Astrocyte (in vitro differentiated cells and primary cell): Measurements from ENCODE around the gene TMEM108. TPM values are rescaled to one million over a fixed set of nuclear protein-coding genes. Genes with fewer than 3 reads are reported as not detected.

Experiments
- DNase-seq: peaks from one replicate; pipeline ENCODE4 v3.0.0-alpha.2; 2010; ENCODE audit warnings: low read depth
- FAIRE-seq: peaks from 2 replicates; lab custom pipeline; 2011; peaks lifted over from hg19 to GRCh38; lab: Jason Lieb, UNC
- H2AFZ ChIP-seq: 2 replicates; pipeline ENCODE4 v1.6.0; 2012; ENCODE audit warnings: low read depth, low read length, inconsistent platforms
- H3K27ac ChIP-seq: 2 replicates; pipeline ENCODE4 v1.5.1; 2011; ENCODE audit warnings: low read depth, low read length, inconsistent platforms
- H3K27me3 ChIP-seq: 2 replicates; pipeline ENCODE4 v1.6.0; 2011; ENCODE audit warnings: low read length, inconsistent platforms; ENCODE audit not compliant: insufficient read depth
- H3K36me3 ChIP-seq: 2 replicates; pipeline ENCODE4 v1.5.1; 2011; ENCODE audit warnings: low read length, inconsistent platforms; ENCODE audit not compliant: insufficient read depth
- H3K4me1 ChIP-seq: 2 replicates; pipeline ENCODE4 v1.5.1; 2011; ENCODE audit warnings: low read length, inconsistent platforms; ENCODE audit not compliant: insufficient read depth
- H3K4me2 ChIP-seq: 2 replicates; pipeline ENCODE4 v1.6.0; 2012; ENCODE audit warnings: low read length, inconsistent platforms
- H3K4me3 ChIP-seq: 2 replicates; pipeline ENCODE4 v1.5.1; 2011; ENCODE audit warnings: low read depth, mild to moderate bottlenecking, low read length, inconsistent platforms; ENCODE audit not compliant: insufficient read depth
- H3K79me2 ChIP-seq: 2 replicates; pipeline ENCODE4 v1.6.0; 2012; ENCODE audit warnings: mild to moderate bottlenecking, low read length, inconsistent platforms; ENCODE audit not compliant: insufficient read depth
- H3K9ac ChIP-seq: 2 replicates; pipeline ENCODE4 v1.6.0; 2012; ENCODE audit warnings: mild to moderate bottlenecking, low read length, inconsistent platforms
- H3K9me3 ChIP-seq: 2 replicates; pipeline ENCODE4 v1.5.1; 2012; ENCODE audit warnings: low read depth, mild to moderate bottlenecking, low read length, inconsistent platforms; ENCODE audit not compliant: insufficient read depth
- H4K20me1 ChIP-seq: 2 replicates; pipeline ENCODE4 v1.6.0; 2012; ENCODE audit warnings: low read length, inconsistent platforms; ENCODE audit not compliant: insufficient read depth
- H3K27ac Mint-ChIP-seq: one replicate; pipeline ENCODE4 v1.8.0; 2021; ENCODE audit warnings: mild to moderate bottlenecking, mixed read lengths; ENCODE audit not compliant: unreplicated experiment
- H3K27me3 Mint-ChIP-seq: one replicate; pipeline ENCODE4 v1.8.0; 2021; ENCODE audit warnings: low read depth, mixed read lengths; ENCODE audit not compliant: unreplicated experiment
- H3K36me3 Mint-ChIP-seq: one replicate; pipeline ENCODE4 v1.8.0; 2021; ENCODE audit warnings: low read depth, mixed read lengths; ENCODE audit not compliant: unreplicated experiment
- H3K4me1 Mint-ChIP-seq: one replicate; pipeline ENCODE4 v1.8.0; 2021; ENCODE audit warnings: low read depth, mixed read lengths; ENCODE audit not compliant: unreplicated experiment
- H3K4me3 Mint-ChIP-seq: one replicate; pipeline ENCODE4 v1.8.0; 2021; ENCODE audit warnings: mild to moderate bottlenecking, moderate library complexity, mixed read lengths; ENCODE audit not compliant: unreplicated experiment
- H3K9me3 Mint-ChIP-seq: one replicate; pipeline ENCODE4 v1.8.0; 2021; ENCODE audit warnings: mild to moderate bottlenecking, mixed read lengths; ENCODE audit not compliant: unreplicated experiment
- EZH2 ChIP-seq: IDR thresholded peaks from 2 replicates; pipeline ENCODE4 v1.6.1; 2012; ENCODE audit warnings: mild to moderate bottlenecking, low read length, inconsistent platforms; ENCODE audit not compliant: insufficient read depth
- total RNA-seq: library from RNA; stranded (reverse); gene quantifications from 2 replicates; pipeline ENCODE4 v1.2.1, GENCODE V29; 2021
- TF ChIP-seq, protein P1 (sequence below): IDR thresholded peaks from 2 replicates; pipeline ENCODE4 v1.5.1; 2011; ENCODE audit warnings: low read depth, mild to moderate bottlenecking, inconsistent platforms, low read length, moderate library complexity; ENCODE audit not compliant: insufficient read depth

Gene TMEM108
- total RNA-seq, 1 donor from 2014 or later: 5.6 TPM

- FAIRE-seq (no peak), DNase-seq (no peak)
- H3K36me3 Mint-ChIP-seq: no peaks in the 10 kb centered on the region
These were observed 330.3 kb downstream of the TMEM108 start for GRCh38 chr3:133368371-133369067.

GRCh38 chr3:133369068-133369440, 330.9 kb downstream of the TMEM108 start:
- H3K9me3 ChIP-seq: no peaks in the 10 kb centered on the region
- H3K4me3 ChIP-seq: no peak overlapping the region
- TF ChIP-seq, protein P1, sequence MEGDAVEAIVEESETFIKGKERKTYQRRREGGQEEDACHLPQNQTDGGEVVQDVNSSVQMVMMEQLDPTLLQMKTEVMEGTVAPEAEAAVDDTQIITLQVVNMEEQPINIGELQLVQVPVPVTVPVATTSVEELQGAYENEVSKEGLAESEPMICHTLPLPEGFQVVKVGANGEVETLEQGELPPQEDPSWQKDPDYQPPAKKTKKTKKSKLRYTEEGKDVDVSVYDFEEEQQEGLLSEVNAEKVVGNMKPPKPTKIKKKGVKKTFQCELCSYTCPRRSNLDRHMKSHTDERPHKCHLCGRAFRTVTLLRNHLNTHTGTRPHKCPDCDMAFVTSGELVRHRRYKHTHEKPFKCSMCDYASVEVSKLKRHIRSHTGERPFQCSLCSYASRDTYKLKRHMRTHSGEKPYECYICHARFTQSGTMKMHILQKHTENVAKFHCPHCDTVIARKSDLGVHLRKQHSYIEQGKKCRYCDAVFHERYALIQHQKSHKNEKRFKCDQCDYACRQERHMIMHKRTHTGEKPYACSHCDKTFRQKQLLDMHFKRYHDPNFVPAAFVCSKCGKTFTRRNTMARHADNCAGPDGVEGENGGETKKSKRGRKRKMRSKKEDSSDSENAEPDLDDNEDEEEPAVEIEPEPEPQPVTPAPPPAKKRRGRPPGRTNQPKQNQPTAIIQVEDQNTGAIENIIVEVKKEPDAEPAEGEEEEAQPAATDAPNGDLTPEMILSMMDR: no peak
- TF ChIP-seq EZH2: no peak
- H3K9me3 Mint-ChIP-seq: no peaks in the 10 kb centered on the region
- H3K27me3 Mint-ChIP-seq: no peaks in the 10 kb centered on the region
- no peak overlapping the region for H3K27ac ChIP-seq
- no peaks in the 10 kb centered on the region for H3K4me1 ChIP-seq
- no peaks in the 10 kb centered on the region for H3K27me3 ChIP-seq
- no peak overlapping the region for H3K4me2 ChIP-seq
- DNase-seq (no peak), FAIRE-seq (no peak)
- no peak overlapping the region for H3K9ac ChIP-seq
- no peaks in the 10 kb centered on the region for H3K36me3 ChIP-seq
- no peaks in the 10 kb centered on the region for H3K79me2 ChIP-seq
- no peak overlapping the region for H3K4me3 Mint-ChIP-seq
- H2AFZ ChIP-seq: no peak overlapping the region
- no peak overlapping the region for H3K27ac Mint-ChIP-seq
- no peaks in the 10 kb centered on the region for H3K4me1 Mint-ChIP-seq
- no peaks in the 10 kb centered on the region for H3K36me3 Mint-ChIP-seq
- H4K20me1 ChIP-seq: no peaks in the 10 kb centered on the region

More at GRCh38 chr3:133368371-133369067, 330.3 kb downstream of the TMEM108 start:
- Histone ChIP-seq H3K27me3 (no peaks in the 10 kb centered on the region), H3K27ac (no peak overlapping the region), H3K4me1 (no peaks in the 10 kb centered on the region), H2AFZ (no peak overlapping the region), H3K9ac (no peak overlapping the region), H3K9me3 (no peaks in the 10 kb centered on the region), H3K4me2 (no peak overlapping the region), H3K4me3 (no peak overlapping the region), H3K36me3 (no peaks in the 10 kb centered on the region), H4K20me1 (no peaks in the 10 kb centered on the region), H3K79me2 (no peaks in the 10 kb centered on the region)
- no peak overlapping the region for H3K27ac Mint-ChIP-seq
- H3K4me1 Mint-ChIP-seq: no peaks in the 10 kb centered on the region
- H3K9me3 Mint-ChIP-seq: no peaks in the 10 kb centered on the region
- TF ChIP-seq, protein P1: no peak
- no peak for TF ChIP-seq EZH2
- H3K27me3 Mint-ChIP-seq: no peaks in the 10 kb centered on the region
- H3K4me3 Mint-ChIP-seq: no peak overlapping the region

DNA sequence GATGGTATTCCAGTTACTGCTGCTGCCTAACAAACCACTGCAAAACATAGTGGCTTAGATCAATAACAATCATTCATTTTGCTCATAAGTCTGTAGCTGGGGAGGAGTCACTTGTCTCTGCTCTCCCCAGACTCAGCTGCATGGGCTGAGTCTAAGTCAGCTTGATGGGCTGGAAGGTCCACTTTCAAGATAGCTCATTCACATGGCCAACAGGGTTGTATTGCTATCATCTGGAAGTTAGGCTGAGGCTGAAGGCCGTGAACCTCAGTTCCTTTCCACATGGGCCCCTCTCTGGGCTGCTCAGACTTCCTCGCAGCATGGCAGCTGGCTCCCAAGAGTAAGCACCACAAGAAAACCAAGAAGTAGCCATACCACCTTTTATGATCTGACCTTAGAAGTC, 333.0 kb downstream of the TMEM108 start:
- no peaks in the 10 kb centered on the region for H3K36me3 Mint-ChIP-seq
- no peaks in the 10 kb centered on the region for H3K27me3 Mint-ChIP-seq
- no peaks in the 10 kb centered on the region for H3K4me1 Mint-ChIP-seq
- no peaks in the 10 kb centered on the region for H3K36me3 ChIP-seq
- no peaks in the 10 kb centered on the region for H4K20me1 ChIP-seq
- H3K27ac Mint-ChIP-seq: no peak overlapping the region
- TF ChIP-seq, protein P1: no peak
- TF ChIP-seq EZH2: no peak
- DNase-seq (no peak), FAIRE-seq (no peak)
- H3K4me1 ChIP-seq: no peaks in the 10 kb centered on the region
- no peaks in the 10 kb centered on the region for H3K9me3 ChIP-seq
- no peak overlapping the region for H3K4me3 ChIP-seq
- H3K27me3 ChIP-seq: no peaks in the 10 kb centered on the region
- H3K9ac ChIP-seq: no peak overlapping the region
- no peak overlapping the region for H3K27ac ChIP-seq
- H3K79me2 ChIP-seq: no peaks in the 10 kb centered on the region
- H3K9me3 Mint-ChIP-seq: no peaks in the 10 kb centered on the region
- H3K4me3 Mint-ChIP-seq: no peak overlapping the region
- no peak overlapping the region for H3K4me2 ChIP-seq
- H2AFZ ChIP-seq: no peak overlapping the region
